Fibroblast of lung (primary cell): Measurements from ENCODE around the gene TOX3. TPM values are rescaled to one million over a fixed set of nuclear protein-coding genes. Genes with fewer than 3 reads are reported as not detected.

Experiments used
- DNase-seq, 2 donors: peaks; one replicate each; pipeline versions ENCODE4 v3.0.0 to v3.0.0-alpha.2; 2010; ENCODE audit warnings: low read depth in 2 of 2
- H2AFZ ChIP-seq: 2 replicates; pipeline ENCODE4 v1.5.1; 2012; ENCODE audit warnings: low read length, control low read depth, inconsistent platforms
- H3K27ac ChIP-seq: 2 replicates; pipeline ENCODE4 v1.5.1; 2011; ENCODE audit warnings: low read length, control low read depth; ENCODE audit not compliant: insufficient read depth
- H3K27me3 ChIP-seq: 2 replicates; pipeline ENCODE4 v1.5.1; 2011; ENCODE audit warnings: mild to moderate bottlenecking, low read length; ENCODE audit not compliant: control insufficient read depth, insufficient read depth
- H3K36me3 ChIP-seq: 2 replicates; pipeline ENCODE4 v1.5.1; 2011; ENCODE audit warnings: low read length; ENCODE audit not compliant: control insufficient read depth, insufficient read depth
- H3K4me1 ChIP-seq: 2 replicates; pipeline ENCODE4 v1.5.1; 2011; ENCODE audit warnings: low read length; ENCODE audit not compliant: control insufficient read depth, insufficient read depth; ENCODE audit errors: extremely low read depth
- H3K4me2 ChIP-seq: 2 replicates; pipeline ENCODE4 v1.5.1; 2011; ENCODE audit warnings: low read length, control low read depth; ENCODE audit not compliant: insufficient read depth; ENCODE audit errors: extremely low read depth
- H3K4me3 ChIP-seq, 4 experiments: fragments of 200-600 bp in 1 of 4; sonication (generic) in 1 of 4; replicated peaks in 1 of 4; 2 replicates each; pipeline ENCODE4 v1.5.1; 2011 to 2016; ENCODE audit warnings: low read length in 4 of 4, low read depth in 3 of 4, mild to moderate bottlenecking in 3 of 4, control low read depth in 2 of 4, inconsistent platforms in 1 of 4, mixed read lengths in 1 of 4; ENCODE audit not compliant: insufficient read depth in 1 of 4; ENCODE audit errors: control extremely low read depth in 1 of 4
- H3K79me2 ChIP-seq: 2 replicates; pipeline ENCODE4 v1.5.1; 2012; ENCODE audit warnings: mild to moderate bottlenecking, low read length, inconsistent platforms; ENCODE audit not compliant: control insufficient read depth, insufficient read depth
- H3K9ac ChIP-seq: 2 replicates; pipeline ENCODE4 v1.5.1; 2011; ENCODE audit warnings: mild to moderate bottlenecking, low read length, control low read depth; ENCODE audit not compliant: insufficient read depth
- H3K9me3 ChIP-seq: 2 replicates; pipeline ENCODE4 v1.5.1; 2012; ENCODE audit warnings: low read depth, low read length; ENCODE audit not compliant: control insufficient read depth, insufficient read depth
- H4K20me1 ChIP-seq: 2 replicates; pipeline ENCODE4 v1.5.1; 2011; ENCODE audit warnings: low read length; ENCODE audit not compliant: control insufficient read depth, insufficient read depth; ENCODE audit errors: extremely low read depth
- CTCF ChIP-seq, 2 donors: IDR thresholded peaks in 1 of 2; conservative IDR thresholded peaks in 1 of 2; 1 replicate in 1 of 2; 2 replicates in 1 of 2; pipeline ENCODE4 v1.5.1; 2011 to 2012; ENCODE audit warnings: low read length in 2 of 2, control low read depth in 1 of 2, inconsistent platforms in 1 of 2, low read depth in 1 of 2, mild to moderate bottlenecking in 1 of 2
- EZH2 ChIP-seq: IDR thresholded peaks from 2 replicates; pipeline ENCODE4 v1.5.1; 2012; ENCODE audit warnings: low read length, control low read depth, mild to moderate bottlenecking; ENCODE audit errors: missing control alignments
- polyA plus RNA-seq, 2 donors: library from polyadenylated mRNA; depleted of rRNA in 1 of 2; stranded (reverse) in 1 of 2; unstranded in 1 of 2; fragments of >200 nt; gene quantifications; 2 replicates each; pipeline ENCODE4 v1.2.1, GENCODE V29; 2011 to 2012; ENCODE audit warnings: missing spikeins in 1 of 2
- total RNA-seq: library from RNA; depleted of rRNA; stranded (reverse); fragments of >200 nt; gene quantifications from 2 replicates; pipeline ENCODE4 v1.2.1, GENCODE V29; 2014

The TOX3 gene
- total and polyA plus RNA-seq, 2 donors (not counting 1 experiment from before 2014, with no cell fraction given) = not detected

- Histone ChIP-seq H3K4me2 (no peak overlapping the region), H3K27ac (no peak overlapping the region), H3K36me3 (no peaks in the 10 kb centered on the region), H2AFZ (no peak overlapping the region), H3K4me1 (no peaks in the 10 kb centered on the region), H3K27me3 (no peaks in the 10 kb centered on the region), H3K79me2 (no peaks in the 10 kb centered on the region), H3K9me3 (no peaks in the 10 kb centered on the region), H4K20me1 (no peaks in the 10 kb centered on the region), H3K4me3 (no peak overlapping the region), H3K9ac (no peak overlapping the region)
- no peak for DNase-seq
- TF ChIP-seq CTCF (conservative IDR thresholded peaks at IDR 0.05 in 1 of 2, IDR thresholded peaks at IDR 0.05 in 1 of 2; ENCODE audit: low read depth in 1 of 2, low read length in 2 of 2) (no peak), EZH2 (no peak)
Observed at GRCh38 chr16:52416888-52417287, 130.1 kb downstream of the TOX3 start.

GRCh38 chr16:52411011-52411410, 135.9 kb downstream of the TOX3 start:
- DNase-seq = no peak
- no peak overlapping the region for H3K4me3 ChIP-seq
- no peak overlapping the region for H2AFZ ChIP-seq
- no peaks in the 10 kb centered on the region for H3K9me3 ChIP-seq
- H4K20me1 ChIP-seq = no peaks in the 10 kb centered on the region
- TF ChIP-seq EZH2 = no peak
- no peak for TF ChIP-seq CTCF (conservative IDR thresholded peaks at IDR 0.05 in 1 of 2, IDR thresholded peaks at IDR 0.05 in 1 of 2; ENCODE audit: low read depth in 1 of 2, low read length in 2 of 2)
- H3K4me1 ChIP-seq = no peaks in the 10 kb centered on the region
- no peaks in the 10 kb centered on the region for H3K79me2 ChIP-seq
- H3K9ac ChIP-seq = no peak overlapping the region
- no peak overlapping the region for H3K4me2 ChIP-seq
- no peaks in the 10 kb centered on the region for H3K27me3 ChIP-seq
- H3K27ac ChIP-seq = no peak overlapping the region
- no peaks in the 10 kb centered on the region for H3K36me3 ChIP-seq

GRCh38 chr16:52408191-52408845, 138.6 kb downstream of the TOX3 start:
- peak in 1 of 2 donors; percentile 76 for DNase-seq
- H3K4me1 ChIP-seq = no peaks in the 10 kb centered on the region
- H3K79me2 ChIP-seq = no peaks in the 10 kb centered on the region
- H2AFZ ChIP-seq = no peak overlapping the region
- no peak overlapping the region for H3K4me3 ChIP-seq
- no peaks in the 10 kb centered on the region for H3K36me3 ChIP-seq
- TF ChIP-seq EZH2 (no peak), CTCF (conservative IDR thresholded peaks at IDR 0.05 in 1 of 2, IDR thresholded peaks at IDR 0.05 in 1 of 2; ENCODE audit: low read depth in 1 of 2, low read length in 2 of 2) (no peak)
- H3K9ac ChIP-seq = no peak overlapping the region
- H4K20me1 ChIP-seq = no peaks in the 10 kb centered on the region
- H3K9me3 ChIP-seq = no peaks in the 10 kb centered on the region
- no peak overlapping the region for H3K27ac ChIP-seq
- no peak overlapping the region for H3K4me2 ChIP-seq
- H3K27me3 ChIP-seq = no peaks in the 10 kb centered on the region
